ENCODE data around the gene SERTAD1.

- no peak for TF ChIP-seq CTCF (IDR thresholded peaks at IDR 0.05; ENCODE audit: insufficient read depth, low read length, poor library complexity, severe bottlenecking)
- no peak for TF ChIP-seq EZH2phosphoT487 (conservative IDR thresholded peaks at IDR 0.05; ENCODE audit: low read length)
Measured at GRCh38 chr19:40466219-40466984, 40.6 kb upstream of the SERTAD1 start.

Measured in SU-DHL-6 (cell line).